ENCODE data around the gene RABGAP1L. TPM values are rescaled to one million over a fixed set of nuclear protein-coding genes. Genes with fewer than 3 reads are reported as not detected.

RABGAP1L gene
- total RNA-seq, 1 experiment from 2014 or later: 29.3 TPM

DNA sequence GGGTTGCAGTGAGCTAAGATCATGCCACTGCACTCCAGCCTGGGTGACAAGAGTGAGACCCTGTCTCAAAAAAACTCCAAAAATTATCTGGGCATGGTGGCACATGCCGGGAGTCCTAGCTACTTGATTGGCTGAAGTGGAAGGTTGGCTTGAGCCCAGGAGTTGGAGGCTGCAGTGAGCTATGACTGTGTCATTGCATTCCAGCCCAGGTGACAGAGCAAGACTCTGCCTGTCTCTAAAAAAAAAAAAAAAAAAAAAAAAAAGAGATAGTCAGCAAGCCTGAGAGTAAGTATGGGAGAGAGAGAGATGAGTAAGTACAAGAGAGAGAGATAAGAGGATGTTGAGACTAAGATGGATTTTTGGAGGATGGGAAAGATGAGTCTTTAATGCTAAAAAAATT lies 659.6 kb downstream of the RABGAP1L start:
- TF ChIP-seq EZH2 (IDR thresholded peaks at IDR 0.05) (no peak), FOSL1 (IDR thresholded peaks at IDR 0.05; ENCODE audit: low read depth) (peak; percentile 36; the same call in 1 of the 2 replicates)
- Histone ChIP-seq H3K9me2 (ENCODE audit: insufficient read depth) (no peaks in the 10 kb centered on the region), H3K4me3 (replicated peaks in 1 of 2; ENCODE audit: low read depth in 1 of 2, low read length in 2 of 2) (no peak overlapping the region), H3K4me1 (ENCODE audit: control insufficient read depth in 1 of 2, insufficient read depth in 2 of 2, low read length in 2 of 2) (peaks cover 11 to 41% of the 10 kb centered on the region in 2 experiments), H4K20me1 (ENCODE audit: insufficient read depth) (no peaks in the 10 kb centered on the region), H3K79me2 (ENCODE audit: insufficient read depth, low read length) (no peaks in the 10 kb centered on the region), H2AFZ (ENCODE audit: low read depth, low read length, poor library complexity, severe bottlenecking) (no peak overlapping the region), H3K27ac (ENCODE audit: low read depth, low read length) (no peak overlapping the region), H3K36me3 (ENCODE audit: control insufficient read depth in 1 of 2, insufficient read depth in 2 of 2, low read length in 2 of 2) (no peaks in the 10 kb centered on the region), H3K9ac (ENCODE audit: low read length) (no peak overlapping the region), H3K9me3 (ENCODE audit: control insufficient read depth in 1 of 2, insufficient read depth in 1 of 2, low read depth in 1 of 2, low read length in 2 of 2) (no peaks in the 10 kb centered on the region), H3K27me3 (ENCODE audit: insufficient read depth, low read length) (no peaks in the 10 kb centered on the region), H3K4me2 (ENCODE audit: low read length) (peak overlapping the region; percentile 35)
- intact Hi-C loops (cut with micrococcal nuclease): no loop called here
- BruUV-seq (replicated peaks): no TSS peak
- RAD21 ChIA-PET (ENCODE audit: low non-redundant PET in 1 of 2, low total read pairs in 2 of 2, uncharacterized antibody in 2 of 2, unreplicated experiment in 2 of 2): interaction anchor here in 1 of 2 experiments (0.6 kb wide), 1 partner anchor 46 kb away, joined by 3 read pairs; no protein-coding TSS in a partner anchor
- POLR2A ChIA-PET: interaction anchor here (1.0 kb wide), 1 partner anchor 180 kb away, joined by 4 read pairs; no protein-coding TSS in a partner anchor
- CTCF ChIA-PET: no interaction called here
- DNase-seq (ENCODE audit: low read depth, low spot score) (peak; percentile 51), ATAC-seq (peak; percentile 75)

DNA sequence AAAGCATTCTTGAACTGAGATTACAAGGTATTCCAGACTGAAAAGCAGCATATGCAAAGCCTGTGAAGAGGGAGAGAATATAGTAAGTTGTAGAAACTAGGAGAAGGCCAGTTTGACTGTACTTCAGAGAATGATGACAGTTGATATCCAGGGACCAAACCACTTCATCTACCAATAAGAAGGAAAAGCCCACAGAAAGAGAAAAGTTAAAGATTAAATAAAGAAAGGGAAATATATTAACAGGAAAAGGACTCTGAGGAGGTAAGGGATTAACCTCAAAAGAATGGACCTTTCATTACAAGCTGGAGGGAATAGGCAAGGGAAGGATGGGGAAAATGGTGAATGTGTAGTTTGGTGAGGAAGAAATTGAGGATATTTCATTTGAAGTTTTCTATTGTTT lies 660.3 kb downstream of the RABGAP1L start:
- BruUV-seq (replicated peaks): no TSS peak
- no peak overlapping the region for H3K9ac ChIP-seq (ENCODE audit: low read length)
- peak overlapping the region; percentile 35; the same call in 1 of the 2 replicates for H3K4me2 ChIP-seq (ENCODE audit: low read length)
- H4K20me1 ChIP-seq (ENCODE audit: insufficient read depth): no peaks in the 10 kb centered on the region
- H3K27ac ChIP-seq (ENCODE audit: low read depth, low read length): no peak overlapping the region
- TF ChIP-seq SIN3A (IDR thresholded peaks at IDR 0.05; ENCODE audit: low read depth) (no peak), FOSL1 (IDR thresholded peaks at IDR 0.05; ENCODE audit: low read depth) (no peak), SRF (IDR thresholded peaks at IDR 0.05; ENCODE audit: low read depth) (no peak), TCF7L2 (IDR thresholded peaks at IDR 0.05; ENCODE audit: borderline replicate concordance, extremely low read depth, insufficient read depth, insufficient read length) (no peak), POLR2A (IDR thresholded peaks at IDR 0.05; ENCODE audit: borderline replicate concordance, extremely low read depth, insufficient read depth, insufficient read length) (no peak), CBX3 (IDR thresholded peaks at IDR 0.05; ENCODE audit: low read depth) (no peak)
- TF ChIP-seq, protein P1, sequence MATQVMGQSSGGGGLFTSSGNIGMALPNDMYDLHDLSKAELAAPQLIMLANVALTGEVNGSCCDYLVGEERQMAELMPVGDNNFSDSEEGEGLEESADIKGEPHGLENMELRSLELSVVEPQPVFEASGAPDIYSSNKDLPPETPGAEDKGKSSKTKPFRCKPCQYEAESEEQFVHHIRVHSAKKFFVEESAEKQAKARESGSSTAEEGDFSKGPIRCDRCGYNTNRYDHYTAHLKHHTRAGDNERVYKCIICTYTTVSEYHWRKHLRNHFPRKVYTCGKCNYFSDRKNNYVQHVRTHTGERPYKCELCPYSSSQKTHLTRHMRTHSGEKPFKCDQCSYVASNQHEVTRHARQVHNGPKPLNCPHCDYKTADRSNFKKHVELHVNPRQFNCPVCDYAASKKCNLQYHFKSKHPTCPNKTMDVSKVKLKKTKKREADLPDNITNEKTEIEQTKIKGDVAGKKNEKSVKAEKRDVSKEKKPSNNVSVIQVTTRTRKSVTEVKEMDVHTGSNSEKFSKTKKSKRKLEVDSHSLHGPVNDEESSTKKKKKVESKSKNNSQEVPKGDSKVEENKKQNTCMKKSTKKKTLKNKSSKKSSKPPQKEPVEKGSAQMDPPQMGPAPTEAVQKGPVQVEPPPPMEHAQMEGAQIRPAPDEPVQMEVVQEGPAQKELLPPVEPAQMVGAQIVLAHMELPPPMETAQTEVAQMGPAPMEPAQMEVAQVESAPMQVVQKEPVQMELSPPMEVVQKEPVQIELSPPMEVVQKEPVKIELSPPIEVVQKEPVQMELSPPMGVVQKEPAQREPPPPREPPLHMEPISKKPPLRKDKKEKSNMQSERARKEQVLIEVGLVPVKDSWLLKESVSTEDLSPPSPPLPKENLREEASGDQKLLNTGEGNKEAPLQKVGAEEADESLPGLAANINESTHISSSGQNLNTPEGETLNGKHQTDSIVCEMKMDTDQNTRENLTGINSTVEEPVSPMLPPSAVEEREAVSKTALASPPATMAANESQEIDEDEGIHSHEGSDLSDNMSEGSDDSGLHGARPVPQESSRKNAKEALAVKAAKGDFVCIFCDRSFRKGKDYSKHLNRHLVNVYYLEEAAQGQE (IDR thresholded peaks at IDR 0.05; ENCODE audit: low read depth): no peak
- TF ChIP-seq, protein P2, sequence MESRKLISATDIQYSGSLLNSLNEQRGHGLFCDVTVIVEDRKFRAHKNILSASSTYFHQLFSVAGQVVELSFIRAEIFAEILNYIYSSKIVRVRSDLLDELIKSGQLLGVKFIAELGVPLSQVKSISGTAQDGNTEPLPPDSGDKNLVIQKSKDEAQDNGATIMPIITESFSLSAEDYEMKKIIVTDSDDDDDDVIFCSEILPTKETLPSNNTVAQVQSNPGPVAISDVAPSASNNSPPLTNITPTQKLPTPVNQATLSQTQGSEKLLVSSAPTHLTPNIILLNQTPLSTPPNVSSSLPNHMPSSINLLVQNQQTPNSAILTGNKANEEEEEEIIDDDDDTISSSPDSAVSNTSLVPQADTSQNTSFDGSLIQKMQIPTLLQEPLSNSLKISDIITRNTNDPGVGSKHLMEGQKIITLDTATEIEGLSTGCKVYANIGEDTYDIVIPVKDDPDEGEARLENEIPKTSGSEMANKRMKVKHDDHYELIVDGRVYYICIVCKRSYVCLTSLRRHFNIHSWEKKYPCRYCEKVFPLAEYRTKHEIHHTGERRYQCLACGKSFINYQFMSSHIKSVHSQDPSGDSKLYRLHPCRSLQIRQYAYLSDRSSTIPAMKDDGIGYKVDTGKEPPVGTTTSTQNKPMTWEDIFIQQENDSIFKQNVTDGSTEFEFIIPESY (IDR thresholded peaks at IDR 0.05; ENCODE audit: extremely low read depth, insufficient replicate concordance, low read length): no peak
- TF ChIP-seq, protein P3, sequence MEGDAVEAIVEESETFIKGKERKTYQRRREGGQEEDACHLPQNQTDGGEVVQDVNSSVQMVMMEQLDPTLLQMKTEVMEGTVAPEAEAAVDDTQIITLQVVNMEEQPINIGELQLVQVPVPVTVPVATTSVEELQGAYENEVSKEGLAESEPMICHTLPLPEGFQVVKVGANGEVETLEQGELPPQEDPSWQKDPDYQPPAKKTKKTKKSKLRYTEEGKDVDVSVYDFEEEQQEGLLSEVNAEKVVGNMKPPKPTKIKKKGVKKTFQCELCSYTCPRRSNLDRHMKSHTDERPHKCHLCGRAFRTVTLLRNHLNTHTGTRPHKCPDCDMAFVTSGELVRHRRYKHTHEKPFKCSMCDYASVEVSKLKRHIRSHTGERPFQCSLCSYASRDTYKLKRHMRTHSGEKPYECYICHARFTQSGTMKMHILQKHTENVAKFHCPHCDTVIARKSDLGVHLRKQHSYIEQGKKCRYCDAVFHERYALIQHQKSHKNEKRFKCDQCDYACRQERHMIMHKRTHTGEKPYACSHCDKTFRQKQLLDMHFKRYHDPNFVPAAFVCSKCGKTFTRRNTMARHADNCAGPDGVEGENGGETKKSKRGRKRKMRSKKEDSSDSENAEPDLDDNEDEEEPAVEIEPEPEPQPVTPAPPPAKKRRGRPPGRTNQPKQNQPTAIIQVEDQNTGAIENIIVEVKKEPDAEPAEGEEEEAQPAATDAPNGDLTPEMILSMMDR (IDR thresholded peaks at IDR 0.05 in 2 of 3, conservative IDR thresholded peaks at IDR 0.05 in 1 of 3; ENCODE audit: borderline replicate concordance in 1 of 3, insufficient read depth in 1 of 3, low read depth in 2 of 3, low read length in 2 of 3): no peak
- H3K4me1 ChIP-seq (ENCODE audit: control insufficient read depth in 1 of 2, insufficient read depth in 2 of 2, low read length in 2 of 2): peaks cover 11 to 37% of the 10 kb centered on the region in 2 experiments
- H2AFZ ChIP-seq (ENCODE audit: low read depth, low read length, poor library complexity, severe bottlenecking): no peak overlapping the region
- CTCF ChIA-PET: no interaction called here
- H3K79me2 ChIP-seq (ENCODE audit: insufficient read depth, low read length): no peaks in the 10 kb centered on the region
- DNase-seq (ENCODE audit: low read depth, low spot score): no peak
- no peaks in the 10 kb centered on the region for H3K9me3 ChIP-seq (ENCODE audit: control insufficient read depth in 1 of 2, insufficient read depth in 1 of 2, low read depth in 1 of 2, low read length in 2 of 2)
- ATAC-seq: no peak
- no peaks in the 10 kb centered on the region for H3K27me3 ChIP-seq (ENCODE audit: insufficient read depth, low read length)
- H3K4me3 ChIP-seq (replicated peaks in 1 of 2; ENCODE audit: low read depth in 1 of 2, low read length in 2 of 2): no peak overlapping the region
- RAD21 ChIA-PET (ENCODE audit: low non-redundant PET in 1 of 2, low total read pairs in 2 of 2, uncharacterized antibody in 2 of 2, unreplicated experiment in 2 of 2): no interaction called here
- intact Hi-C loops (cut with micrococcal nuclease): no loop called here
- no peaks in the 10 kb centered on the region for H3K9me2 ChIP-seq (ENCODE audit: insufficient read depth)
- H3K36me3 ChIP-seq (ENCODE audit: control insufficient read depth in 1 of 2, insufficient read depth in 2 of 2, low read length in 2 of 2): no peaks in the 10 kb centered on the region
- POLR2A ChIA-PET: interaction anchor here (1.1 kb wide), 1 partner anchor 180 kb away, joined by 3 read pairs; the partner anchor contains the start of gene CACYBP

Data from HCT116 (cell line).